GM12865 (cell line): Measurements from ENCODE around the gene DIS3L2.

ENCODE experiments used
- DNase-seq: peaks from one replicate; pipeline ENCODE4 v3.0.0; 2010; ENCODE audit warnings: low read depth
- H3K4me3 ChIP-seq: 2 replicates; pipeline ENCODE4 v1.5.1; 2011; ENCODE audit warnings: mild to moderate bottlenecking, low read depth, low read length, control low read depth
- TF ChIP-seq, protein P1 (sequence below): IDR thresholded peaks from 2 replicates; pipeline ENCODE4 v1.5.1; 2011; ENCODE audit warnings: low read length, control low read depth, low read depth, inconsistent platforms; ENCODE audit not compliant: insufficient read depth; ENCODE audit errors: missing control alignments

DIS3L2 gene

DNA sequence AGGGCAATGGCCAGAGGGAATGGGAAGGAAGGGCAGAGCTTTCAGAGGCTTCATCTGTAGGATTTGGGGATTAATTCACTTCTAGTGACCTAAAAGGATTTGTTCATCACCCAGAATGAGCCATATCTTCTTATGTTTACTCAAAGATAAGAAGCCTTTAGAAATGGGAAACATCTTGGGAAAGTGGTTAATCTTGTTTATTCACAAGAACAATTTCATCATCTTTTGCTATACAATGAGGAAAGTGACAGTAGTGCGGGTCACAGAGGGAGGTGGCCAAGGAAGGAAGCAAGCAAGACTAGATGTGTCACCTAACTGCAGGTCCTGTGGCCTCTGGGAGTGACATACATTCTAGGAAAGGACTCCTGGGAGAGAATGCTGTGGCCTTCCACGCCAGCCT is 276.6 kb downstream of the DIS3L2 start:
- no peak overlapping the region for H3K4me3 ChIP-seq
- no peak for DNase-seq

DNA sequence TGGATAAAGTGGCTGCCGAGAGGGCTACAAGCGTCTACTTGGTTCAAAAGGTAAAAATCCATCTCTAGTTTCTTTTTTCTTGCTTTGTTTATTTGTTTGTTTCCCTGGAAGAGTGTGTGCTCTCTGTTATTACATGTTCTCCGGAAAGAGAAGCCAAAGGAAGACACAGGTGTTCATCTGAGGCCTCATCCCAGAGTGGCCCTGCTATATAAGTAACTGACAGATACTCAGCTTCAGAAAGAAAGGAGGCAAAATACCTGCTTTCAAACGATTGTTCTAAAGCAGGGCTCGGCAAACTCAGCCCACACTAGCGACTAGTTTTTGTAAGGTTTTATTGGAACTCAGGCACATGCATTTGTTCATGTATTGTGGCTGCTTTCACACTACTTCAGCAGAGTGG is 277.1 kb downstream of the DIS3L2 start:
- TF ChIP-seq, protein P1, sequence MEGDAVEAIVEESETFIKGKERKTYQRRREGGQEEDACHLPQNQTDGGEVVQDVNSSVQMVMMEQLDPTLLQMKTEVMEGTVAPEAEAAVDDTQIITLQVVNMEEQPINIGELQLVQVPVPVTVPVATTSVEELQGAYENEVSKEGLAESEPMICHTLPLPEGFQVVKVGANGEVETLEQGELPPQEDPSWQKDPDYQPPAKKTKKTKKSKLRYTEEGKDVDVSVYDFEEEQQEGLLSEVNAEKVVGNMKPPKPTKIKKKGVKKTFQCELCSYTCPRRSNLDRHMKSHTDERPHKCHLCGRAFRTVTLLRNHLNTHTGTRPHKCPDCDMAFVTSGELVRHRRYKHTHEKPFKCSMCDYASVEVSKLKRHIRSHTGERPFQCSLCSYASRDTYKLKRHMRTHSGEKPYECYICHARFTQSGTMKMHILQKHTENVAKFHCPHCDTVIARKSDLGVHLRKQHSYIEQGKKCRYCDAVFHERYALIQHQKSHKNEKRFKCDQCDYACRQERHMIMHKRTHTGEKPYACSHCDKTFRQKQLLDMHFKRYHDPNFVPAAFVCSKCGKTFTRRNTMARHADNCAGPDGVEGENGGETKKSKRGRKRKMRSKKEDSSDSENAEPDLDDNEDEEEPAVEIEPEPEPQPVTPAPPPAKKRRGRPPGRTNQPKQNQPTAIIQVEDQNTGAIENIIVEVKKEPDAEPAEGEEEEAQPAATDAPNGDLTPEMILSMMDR = no peak
- H3K4me3 ChIP-seq = no peak overlapping the region
- DNase-seq = no peak

More for the DNA sequence above, 276.6 kb downstream of the DIS3L2 start:
- TF ChIP-seq, protein P1 = no peak

DNA sequence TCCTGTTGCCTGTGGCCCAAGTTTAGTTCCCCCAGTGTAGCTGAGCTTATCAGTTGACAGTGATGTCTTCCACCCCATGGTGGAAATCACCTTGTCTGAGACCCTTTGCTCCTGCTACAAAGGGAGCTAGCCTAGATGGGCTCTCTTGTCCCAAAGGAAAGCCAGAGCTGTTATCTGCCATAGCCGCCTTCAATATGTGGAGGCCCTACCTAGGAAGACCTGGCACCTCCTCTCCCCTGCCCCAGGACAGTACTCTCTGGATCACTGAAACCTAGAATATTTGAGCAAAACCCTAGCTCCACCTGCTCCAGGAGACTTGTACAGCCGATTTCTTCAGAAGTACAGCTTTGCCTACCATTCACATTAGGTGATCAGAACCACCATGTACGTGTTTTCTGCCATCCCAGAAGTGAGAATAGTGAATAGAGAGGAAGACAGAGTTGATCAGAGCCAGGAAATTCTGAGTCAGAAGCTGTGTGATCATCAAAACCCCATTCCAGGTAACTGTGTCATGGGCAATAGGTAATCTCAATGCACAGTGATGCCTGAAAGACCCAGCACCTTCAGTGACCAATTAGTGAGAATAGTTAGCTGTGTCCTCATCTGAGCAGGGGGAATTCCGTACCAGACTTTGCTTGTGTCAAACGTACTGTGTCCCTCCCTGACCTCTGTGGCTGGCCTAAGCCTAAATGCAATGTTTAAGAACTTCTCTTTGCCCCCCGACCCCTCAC is 278.6 kb downstream of the DIS3L2 start:
- no peak overlapping the region for H3K4me3 ChIP-seq
- TF ChIP-seq, protein P1 = no peak
- DNase-seq = no peak

DNA sequence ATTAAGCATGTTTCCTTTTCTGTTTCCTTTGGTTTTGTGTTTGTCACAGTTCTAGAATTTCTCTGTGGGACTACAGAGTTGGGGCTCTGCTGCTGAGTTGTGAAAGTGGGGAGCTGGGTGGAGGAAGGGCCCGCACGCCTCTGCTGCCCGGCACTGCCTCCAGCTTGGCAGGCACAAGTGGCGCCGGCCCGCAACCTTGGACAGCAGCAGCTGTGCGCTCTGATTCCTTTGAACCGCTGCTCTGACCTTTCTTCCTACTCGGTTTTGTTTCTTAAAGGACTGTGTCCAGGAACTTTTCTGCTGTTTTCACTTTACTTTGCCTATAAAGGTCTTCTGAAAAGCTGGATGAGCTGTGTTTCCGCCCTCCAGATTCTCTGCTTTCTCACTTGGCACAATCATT is 279.4 kb downstream of the DIS3L2 start:
- TF ChIP-seq, protein P1 = no peak
- no peak for DNase-seq
- no peak overlapping the region for H3K4me3 ChIP-seq

DNA sequence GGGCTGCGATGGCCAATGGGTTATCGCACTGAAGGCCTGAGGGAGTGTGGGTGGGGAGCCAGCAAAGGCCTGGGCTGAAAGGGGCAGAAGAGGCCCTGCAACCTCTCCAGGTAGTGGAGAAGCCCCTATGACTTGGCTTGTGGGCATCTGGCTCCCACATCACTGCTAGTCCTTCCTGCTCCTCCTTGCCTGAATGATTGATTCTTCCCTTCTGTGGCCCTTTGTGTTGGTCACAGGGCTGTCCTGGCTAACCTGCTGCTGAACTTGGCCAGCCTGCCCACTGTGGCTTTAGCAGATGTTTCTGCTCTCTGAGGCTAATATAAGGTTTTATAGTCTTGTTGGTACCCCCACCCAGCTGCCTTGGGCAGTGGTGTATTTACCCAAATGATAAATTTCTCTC is 280.8 kb downstream of the DIS3L2 start:
- DNase-seq = no peak
- no peak overlapping the region for H3K4me3 ChIP-seq
- TF ChIP-seq, protein P1 = no peak

DNA sequence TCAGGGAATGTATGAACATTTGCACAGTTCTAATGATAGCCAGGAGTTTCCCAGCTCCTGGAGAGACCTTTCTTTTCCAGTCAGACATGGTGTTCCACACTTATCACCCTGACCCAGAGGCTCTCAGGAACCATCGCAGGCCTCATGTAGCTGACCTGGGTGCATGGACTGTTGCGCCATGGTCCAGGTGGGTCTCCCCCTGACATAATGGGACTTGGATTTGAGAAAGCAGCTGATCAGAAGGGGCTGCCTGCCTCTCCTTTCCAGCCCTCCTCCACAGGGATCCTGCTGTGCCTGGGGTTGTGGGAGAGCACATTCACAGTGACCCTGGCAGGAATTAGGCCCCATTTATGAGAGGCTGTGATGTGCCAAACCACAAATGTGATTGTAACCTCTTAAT is 283.6 kb downstream of the DIS3L2 start:
- TF ChIP-seq, protein P1 = no peak
- no peak overlapping the region for H3K4me3 ChIP-seq
- DNase-seq = no peak

DNA sequence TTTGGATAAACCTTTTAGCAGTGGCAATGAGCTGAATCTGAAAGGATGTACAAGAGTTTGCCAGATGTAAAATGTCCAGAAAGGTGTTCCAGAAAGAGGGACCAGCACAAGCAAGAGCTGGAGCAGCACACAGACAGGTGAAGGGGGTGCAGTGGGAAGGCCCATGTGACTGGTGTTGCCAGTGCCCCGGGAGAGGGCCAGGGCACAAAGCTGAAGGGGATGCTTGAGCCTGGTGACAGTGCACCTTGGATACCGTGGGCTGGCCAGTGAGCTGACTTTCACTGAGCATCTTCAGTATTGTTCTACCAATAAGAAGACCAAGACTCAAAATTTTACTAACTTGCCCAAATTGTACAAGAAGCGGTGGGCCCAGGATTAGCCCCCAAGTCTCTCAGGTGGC is 284.7 kb downstream of the DIS3L2 start:
- no peak overlapping the region for H3K4me3 ChIP-seq
- no peak for DNase-seq
- TF ChIP-seq, protein P1 = no peak
